Keratinocyte (primary cell): Measurements from ENCODE around the gene MS4A6E. TPM values are rescaled to one million over a fixed set of nuclear protein-coding genes. Genes with fewer than 3 reads are reported as not detected.
A peak's percentile ranks its signal among the peaks of the same experiment; 100 is the strongest.

Experiments
- DNase-seq: peaks from one replicate; pipeline ENCODE4 v3.0.0-alpha.2; 2011; ENCODE audit warnings: low read depth, missing footprints, low spot score
- FAIRE-seq: peaks from 2 replicates; lab custom pipeline; 2011; peaks lifted over from hg19 to GRCh38; lab: Jason Lieb, UNC
- H2AFZ ChIP-seq: 2 replicates; pipeline ENCODE4 v1.6.0; 2012; ENCODE audit warnings: low read length, control low read depth, inconsistent platforms; ENCODE audit not compliant: control insufficient read depth
- H3K27ac ChIP-seq: 2 replicates; pipeline ENCODE4 v1.5.1; 2011; ENCODE audit warnings: low read length; ENCODE audit not compliant: control insufficient read depth, insufficient read depth
- H3K27me3 ChIP-seq: 3 replicates; pipeline ENCODE4 v1.6.0; 2011; ENCODE audit warnings: low read length; ENCODE audit not compliant: control insufficient read depth, insufficient read depth; ENCODE audit errors: extremely low read depth
- H3K36me3 ChIP-seq, 2 experiments: 2 replicates in 1 of 2; 3 replicates in 1 of 2; pipeline ENCODE4 v1.5.1; 2011; ENCODE audit warnings: low read length in 2 of 2, mild to moderate bottlenecking in 1 of 2; ENCODE audit not compliant: control insufficient read depth in 2 of 2, insufficient read depth in 2 of 2; ENCODE audit errors: extremely low read depth in 1 of 2
- H3K4me1 ChIP-seq: 3 replicates; pipeline ENCODE4 v1.5.1; 2011; ENCODE audit warnings: low read length; ENCODE audit not compliant: control insufficient read depth, insufficient read depth; ENCODE audit errors: extremely low read depth
- H3K4me2 ChIP-seq: 3 replicates; pipeline ENCODE4 v1.6.0; 2011; ENCODE audit warnings: low read depth, low read length; ENCODE audit not compliant: control insufficient read depth, insufficient read depth; ENCODE audit errors: extremely low read depth
- H3K4me3 ChIP-seq, 3 experiments: fragments of 200-600 bp in 1 of 3; sonication (generic) in 1 of 3; 2 replicates in 2 of 3; 3 replicates in 1 of 3; pipeline ENCODE4 v1.5.1; 2011 to 2016; ENCODE audit warnings: low read length in 3 of 3, mild to moderate bottlenecking in 3 of 3, control low read depth in 2 of 3, inconsistent platforms in 1 of 3, low read depth in 1 of 3, mixed read lengths in 1 of 3, mixed run types in 1 of 3, moderate library complexity in 1 of 3; ENCODE audit not compliant: control insufficient read depth in 2 of 3, insufficient read depth in 2 of 3; ENCODE audit errors: extremely low read depth in 1 of 3
- H3K79me2 ChIP-seq: 2 replicates; pipeline ENCODE4 v1.6.0; 2012; ENCODE audit warnings: low read length; ENCODE audit not compliant: control insufficient read depth, insufficient read depth
- H3K9ac ChIP-seq: 3 replicates; pipeline ENCODE4 v1.6.0; 2011; ENCODE audit warnings: low read length; ENCODE audit not compliant: control insufficient read depth, insufficient read depth; ENCODE audit errors: extremely low read depth
- H3K9me1 ChIP-seq: 3 replicates; pipeline ENCODE4 v1.6.0; 2011; ENCODE audit warnings: low read length; ENCODE audit not compliant: control insufficient read depth, insufficient read depth; ENCODE audit errors: extremely low read depth
- H3K9me3 ChIP-seq: 2 replicates; pipeline ENCODE4 v1.5.1; 2012; ENCODE audit warnings: low read depth, low read length; ENCODE audit not compliant: control insufficient read depth
- H4K20me1 ChIP-seq: 3 replicates; pipeline ENCODE4 v1.6.0; 2011; ENCODE audit warnings: low read length; ENCODE audit not compliant: control insufficient read depth, insufficient read depth; ENCODE audit errors: extremely low read depth
- CTCF ChIP-seq, 3 experiments: IDR thresholded peaks in 1 of 3; conservative IDR thresholded peaks in 1 of 3; optimal IDR thresholded peaks in 1 of 3; 2 replicates in 2 of 3; 3 replicates in 1 of 3; pipeline versions ENCODE3 to v1.5.1; 2011; ENCODE audit warnings: low read length in 3 of 3, mild to moderate bottlenecking in 3 of 3, moderate library complexity in 2 of 3, control low read depth in 1 of 3, inconsistent platforms in 1 of 3; ENCODE audit not compliant: insufficient read depth in 2 of 3; ENCODE audit errors: extremely low read depth in 1 of 3
- EZH2 ChIP-seq: IDR thresholded peaks from one replicate; pipeline ENCODE4 v1.6.1; 2012; ENCODE audit warnings: inconsistent platforms, mild to moderate bottlenecking, low read length, moderate library complexity
- dilution Hi-C: fragments of 300-500 bp; cut with MboI; formaldehyde crosslinking; loops from one replicate; pipeline ENCODE4 v1.7.0; 2020; ENCODE audit warnings: low sequenced_read_pairs; ENCODE audit not compliant: extremely low pct_ligation_motif_present
- polyA plus RNA-seq, 5 experiments: library from polyadenylated mRNA; depleted of rRNA in 3 of 5; stranded (reverse) in 3 of 5; stranded (forward) in 1 of 5; unstranded in 1 of 5; fragments of >200 nt; gene quantifications; 1 replicate in 1 of 5; 2 replicates in 3 of 5; 3 replicates in 1 of 5; pipeline versions ENCODE4 v1.2.1 to v1.2.3, GENCODE V29; 2011 to 2012; ENCODE audit warnings: missing spikeins in 2 of 5, low read depth in 1 of 5, low replicate concordance in 1 of 5

Gene MS4A6E
- polyA plus RNA-seq, 1 donor (not counting 4 experiments of a cell fraction or from before 2014, with no cell fraction given), result not detected

GRCh38 chr11:60334005-60334620 lies 7.1 kb downstream of the MS4A6E start:
- Histone ChIP-seq H3K36me3 (no peaks in the 10 kb centered on the region), H3K9me1 (no peaks in the 10 kb centered on the region), H3K4me3 (no peak overlapping the region), H2AFZ (no peak overlapping the region), H3K79me2 (no peaks in the 10 kb centered on the region), H3K9me3 (no peaks in the 10 kb centered on the region), H3K27me3 (no peaks in the 10 kb centered on the region), H3K4me1 (no peaks in the 10 kb centered on the region), H4K20me1 (no peaks in the 10 kb centered on the region), H3K4me2 (no peak overlapping the region), H3K9ac (no peak overlapping the region), H3K27ac (no peak overlapping the region)
- DNase-seq (peak; percentile 11), FAIRE-seq (no peak)
- dilution Hi-C loops, result no loop called here
- TF ChIP-seq CTCF (optimal IDR thresholded peaks at IDR 0.05 in 1 of 3, IDR thresholded peaks at IDR 0.05 in 1 of 3, conservative IDR thresholded peaks at IDR 0.05 in 1 of 3; ENCODE audit: extremely low read depth in 1 of 3, insufficient read depth in 2 of 3, low read length in 3 of 3), result peak; percentile 50 to 83 (median 50)
- no peak for TF ChIP-seq EZH2

DNA sequence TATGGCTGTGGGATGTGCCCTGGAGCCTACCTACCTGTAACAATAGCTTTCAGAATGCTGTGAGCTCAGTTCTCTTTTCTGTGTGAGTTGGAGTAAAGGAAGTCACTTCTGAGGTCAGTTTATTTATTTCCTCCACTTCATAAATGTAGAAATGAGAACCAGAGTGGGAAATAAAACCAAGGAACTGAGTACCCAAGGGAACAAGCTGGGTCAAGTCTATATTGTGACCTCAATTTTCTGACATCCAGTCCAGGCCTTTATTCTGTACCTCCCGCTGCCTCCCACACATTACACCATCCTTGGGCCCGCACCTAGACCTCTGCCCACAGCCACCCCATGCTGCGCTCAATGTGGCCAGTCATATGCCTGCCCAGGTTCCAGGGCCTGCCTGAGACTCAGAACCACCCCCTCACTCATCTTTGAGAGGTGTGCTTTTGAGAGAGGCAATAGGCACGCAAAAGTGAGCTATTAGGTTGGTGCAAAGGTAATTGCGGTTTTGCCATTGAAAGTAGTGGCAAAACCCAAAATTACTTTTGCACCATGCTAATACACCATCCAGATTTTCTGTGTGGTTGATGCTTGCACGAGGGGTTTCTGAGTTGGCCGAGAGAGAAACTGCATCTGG lies 9.8 kb downstream of the MS4A6E start:
- no peak for FAIRE-seq
- Histone ChIP-seq H3K27me3 (no peaks in the 10 kb centered on the region), H3K79me2 (no peaks in the 10 kb centered on the region), H2AFZ (no peak overlapping the region), H3K27ac (no peak overlapping the region), H3K9me3 (no peaks in the 10 kb centered on the region), H3K4me3 (no peak overlapping the region), H3K9me1 (no peaks in the 10 kb centered on the region), H3K9ac (no peak overlapping the region), H3K36me3 (no peaks in the 10 kb centered on the region), H3K4me2 (no peak overlapping the region), H3K4me1 (no peaks in the 10 kb centered on the region), H4K20me1 (no peaks in the 10 kb centered on the region)
- dilution Hi-C loops, result no loop called here
- DNase-seq, result no peak
- TF ChIP-seq CTCF (optimal IDR thresholded peaks at IDR 0.05 in 1 of 3, IDR thresholded peaks at IDR 0.05 in 1 of 3, conservative IDR thresholded peaks at IDR 0.05 in 1 of 3; ENCODE audit: extremely low read depth in 1 of 3, insufficient read depth in 2 of 3, low read length in 3 of 3), result no peak
- no peak for TF ChIP-seq EZH2
